ENCODE data around the gene ENOX2.

The ENOX2 gene

DNA sequence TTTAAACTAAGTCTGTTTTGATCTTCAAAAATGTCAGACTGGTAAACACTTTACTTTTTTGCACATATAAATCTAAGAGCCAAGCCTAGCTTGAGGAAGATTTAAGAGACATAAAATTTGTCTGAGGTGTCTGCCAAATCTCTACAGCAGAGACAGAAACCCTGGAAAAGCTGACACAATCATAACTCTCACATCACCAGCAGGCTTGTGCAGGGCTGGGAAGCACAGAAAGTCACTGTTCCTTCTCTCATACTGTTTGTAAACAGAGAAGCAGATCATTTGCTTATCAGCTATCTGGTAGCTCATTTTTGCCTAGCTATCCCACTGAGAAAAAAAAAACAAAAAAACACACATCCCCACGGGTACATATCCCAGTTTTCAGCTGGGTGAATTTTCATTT, 7.0 kb downstream of the ENOX2 start:
- FAIRE-seq: no peak
- DNase-seq (ENCODE audit: insufficient read length, low spot score): no peak
- no peak for TF ChIP-seq CTCF (IDR thresholded peaks at IDR 0.05; ENCODE audit: insufficient read depth, missing control alignments)

- DNase-seq (ENCODE audit: insufficient read length, low spot score) (no peak), FAIRE-seq (no peak)
- no peak for TF ChIP-seq CTCF (IDR thresholded peaks at IDR 0.05; ENCODE audit: insufficient read depth, missing control alignments)
These were observed 7.7 kb downstream of the ENOX2 start for GRCh38 chrX:130895299-130895698.

DNA sequence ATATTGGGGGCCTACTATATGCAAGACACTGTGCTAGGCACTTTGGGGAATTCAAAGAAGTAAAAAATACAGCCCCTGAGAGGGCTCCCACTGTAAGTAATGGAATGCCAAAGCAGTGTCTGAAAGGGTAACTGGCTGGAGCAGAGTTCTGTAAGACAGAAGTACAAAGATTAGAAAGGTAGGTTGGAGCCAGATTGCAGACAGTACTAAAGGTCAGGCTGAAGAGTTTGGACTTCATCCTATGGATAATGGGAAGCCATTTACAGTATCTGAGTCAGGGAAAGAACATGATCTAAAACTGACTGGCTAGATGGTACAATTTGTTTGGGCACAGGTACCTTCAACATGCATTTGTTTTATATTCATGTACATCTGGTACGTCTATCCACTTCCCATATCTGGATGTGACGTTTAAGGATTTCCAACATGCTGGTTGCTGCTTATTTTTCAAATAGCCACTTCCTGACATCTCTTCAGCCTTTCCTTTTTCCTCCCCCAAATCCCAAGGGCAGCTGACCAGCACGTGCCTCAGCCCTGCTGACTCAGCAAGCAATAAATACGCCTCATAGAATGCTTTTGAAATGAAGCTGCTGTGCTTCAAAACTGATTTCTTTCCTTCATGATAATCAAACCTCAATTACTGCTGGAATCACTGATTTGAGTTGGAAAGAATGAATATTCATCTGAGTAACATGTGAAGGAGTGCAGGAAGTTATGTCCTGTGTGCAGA, 9.5 kb downstream of the ENOX2 start:
- TF ChIP-seq CTCF (IDR thresholded peaks at IDR 0.05; ENCODE audit: insufficient read depth, missing control alignments): no peak
- DNase-seq (ENCODE audit: insufficient read length, low spot score): no peak
- FAIRE-seq: no peak

DNA sequence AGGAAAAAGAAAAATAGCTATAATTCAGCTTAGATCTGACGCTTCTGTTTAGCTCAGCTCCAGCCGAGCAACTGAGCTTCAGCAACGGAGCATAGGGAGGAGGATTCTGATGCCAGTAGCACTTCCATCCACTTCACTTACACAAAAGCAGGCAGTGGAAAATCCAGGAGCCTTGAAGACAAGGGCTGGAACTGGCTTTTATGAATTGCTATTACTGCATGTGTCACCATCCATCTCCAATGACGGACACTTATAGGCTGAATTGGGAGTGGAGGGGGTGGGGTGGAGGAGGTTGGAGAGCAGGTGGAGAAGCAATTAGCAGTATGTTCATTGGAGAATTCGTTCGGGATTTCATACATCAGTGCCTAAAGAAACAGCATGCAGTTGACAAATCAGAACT, 15.6 kb downstream of the ENOX2 start:
- DNase-seq (ENCODE audit: insufficient read length, low spot score) (no peak), FAIRE-seq (no peak)
- no peak for TF ChIP-seq CTCF (IDR thresholded peaks at IDR 0.05; ENCODE audit: insufficient read depth, missing control alignments)

DNA sequence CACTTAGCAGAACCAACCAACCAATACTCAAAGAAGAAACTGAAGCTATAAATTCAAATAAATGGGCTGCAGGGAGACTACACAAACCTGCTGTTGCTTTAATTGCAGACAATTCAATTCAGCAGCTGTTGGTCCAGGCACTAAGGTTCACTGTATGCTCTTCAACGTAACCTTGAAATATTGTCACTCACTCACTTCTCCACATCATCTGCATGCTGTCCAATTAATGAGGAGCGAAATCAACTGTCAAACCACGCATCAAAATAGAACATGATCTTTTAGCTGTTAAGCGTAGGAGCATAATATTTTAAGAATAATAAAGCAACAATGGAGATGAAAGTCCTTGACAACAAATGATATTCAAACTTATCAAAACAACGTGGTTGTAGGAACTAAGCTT, 17.0 kb downstream of the ENOX2 start:
- DNase-seq (ENCODE audit: insufficient read length, low spot score) (no peak), FAIRE-seq (no peak)
- TF ChIP-seq CTCF (IDR thresholded peaks at IDR 0.05; ENCODE audit: insufficient read depth, missing control alignments): no peak

DNA sequence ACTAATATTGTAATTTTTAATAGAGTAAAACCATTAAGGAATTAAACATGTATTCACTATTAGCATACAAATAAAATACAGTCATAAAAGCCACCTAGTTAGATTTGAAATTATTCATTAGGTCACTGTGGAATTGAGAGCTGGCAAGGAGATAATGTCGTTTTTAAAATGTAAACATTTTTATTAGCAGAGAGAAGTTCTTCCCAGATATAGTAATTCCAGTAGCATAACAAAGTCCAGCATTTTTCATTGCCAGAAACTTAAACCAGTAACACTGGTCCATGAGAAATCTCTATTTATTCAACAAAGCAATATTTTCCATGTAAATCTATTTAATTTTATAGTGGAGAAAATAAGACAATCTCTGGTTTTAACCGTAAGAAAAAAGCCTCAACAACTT, 17.5 kb downstream of the ENOX2 start:
- FAIRE-seq (no peak), DNase-seq (ENCODE audit: insufficient read length, low spot score) (no peak)
- TF ChIP-seq CTCF (IDR thresholded peaks at IDR 0.05; ENCODE audit: insufficient read depth, missing control alignments): no peak

DNA sequence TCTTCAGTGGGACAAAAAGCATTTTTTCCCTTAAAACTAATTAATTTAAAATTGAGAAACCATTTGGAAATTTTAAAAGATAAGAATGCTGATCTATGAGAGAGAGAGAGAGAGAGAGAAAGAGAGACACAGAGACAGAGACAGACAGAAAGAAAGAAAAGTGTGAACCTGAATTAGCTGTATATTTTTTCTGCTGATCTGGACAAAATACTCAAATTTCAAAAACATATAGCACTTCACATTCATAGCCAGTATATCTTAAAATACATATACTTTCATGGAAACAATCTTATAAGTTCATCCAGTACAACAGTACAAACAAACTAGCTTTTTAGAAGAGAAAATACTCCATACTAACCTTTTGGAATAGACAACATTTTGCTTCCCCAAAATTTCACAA, 18.4 kb downstream of the ENOX2 start:
- no peak for TF ChIP-seq CTCF (IDR thresholded peaks at IDR 0.05; ENCODE audit: insufficient read depth, missing control alignments)
- DNase-seq (ENCODE audit: insufficient read length, low spot score): no peak
- no peak for FAIRE-seq
